GM12878 (cell line): ENCODE measurements around the gene HAAO. TPM values are rescaled to one million over a fixed set of nuclear protein-coding genes. Genes with fewer than 3 reads are reported as not detected.

Source experiments
- ATAC-seq: fragments of 200-7000 bp; cut with Tn5 transposase; 3 replicates; pipeline ENCODE4 v1.9.1; 2020; ENCODE audit warnings: mild to moderate bottlenecking, moderate library complexity
- BruUV-seq: library from RNA; stranded (reverse); fragments of 400-500 nt; replicated peaks from 2 replicates; lab custom pipeline; 2021; lab: Mats Ljungman, UMichigan
- CTCF ChIA-PET: fragments of 300-600 bp; sonication (Branson Sonifier 250); formaldehyde crosslinking; extraction: SDS; loops from one replicate; lab custom pipeline; 2021; ENCODE audit warnings: inconsistent platforms; lab: Yijun Ruan, JAX
- POLR2A ChIA-PET: fragments of 350-600 bp; formaldehyde crosslinking; extraction: SDS; loops from one replicate; lab custom pipeline; 2021; ENCODE audit warnings: inconsistent platforms; lab: Charles Lee
- RAD21 ChIA-PET: fragments of 300-600 bp; sonication (Branson Sonifier 250); formaldehyde crosslinking; loops from one replicate; lab custom pipeline; 2023; ENCODE audit warnings: antibody characterized with exemption; ENCODE audit not compliant: unreplicated experiment; lab: Charles Lee
- SMC1A ChIA-PET: fragments of 300-600 bp; sonication (Branson Sonifier 250); formaldehyde crosslinking; loops from one replicate; lab custom pipeline; 2023; ENCODE audit not compliant: unreplicated experiment, uncharacterized antibody; lab: Charles Lee
- DNase-seq: peaks from one replicate; pipeline ENCODE4 v3.0.0-alpha.2; 2011; ENCODE audit warnings: low read depth, low spot score
- FAIRE-seq: peaks from 3 replicates; lab custom pipeline; 2011; peaks lifted over from hg19 to GRCh38; lab: Jason Lieb, UNC
- H2AFZ ChIP-seq: 2 replicates; pipeline ENCODE4 v1.6.0; 2011; ENCODE audit warnings: low read depth, low read length, control low read depth; ENCODE audit not compliant: control insufficient read depth
- H3K27ac ChIP-seq: 2 replicates; pipeline ENCODE4 v1.5.1; 2011; ENCODE audit warnings: control low read depth; ENCODE audit not compliant: control insufficient read depth, insufficient read depth
- H3K27me3 ChIP-seq, 2 experiments: replicated peaks in 1 of 2; 2 replicates each; pipeline versions ENCODE4 v1.6.0 to v1.6.1; 2011; ENCODE audit warnings: low read length in 1 of 2; ENCODE audit not compliant: control insufficient read depth in 2 of 2, insufficient read depth in 2 of 2
- H3K36me3 ChIP-seq, 2 experiments: 2 replicates each; pipeline ENCODE4 v1.5.1; 2011; ENCODE audit warnings: low read length in 1 of 2; ENCODE audit not compliant: control insufficient read depth in 2 of 2, insufficient read depth in 2 of 2
- H3K4me1 ChIP-seq: 2 replicates; pipeline ENCODE4 v1.6.1; 2011; ENCODE audit warnings: mild to moderate bottlenecking, low read length, moderate library complexity, mixed read lengths; ENCODE audit not compliant: control insufficient read depth, insufficient read depth
- H3K4me2 ChIP-seq: 2 replicates; pipeline ENCODE4 v1.6.0; 2011; ENCODE audit warnings: control low read depth; ENCODE audit not compliant: control insufficient read depth, insufficient read depth
- H3K4me3 ChIP-seq: fragments of 200-600 bp; sonication (generic); 2 replicates; pipeline ENCODE4 v1.5.1; 2016
- H3K79me2 ChIP-seq: 2 replicates; pipeline ENCODE4 v1.6.0; 2011; ENCODE audit warnings: low read length; ENCODE audit not compliant: control insufficient read depth, insufficient read depth
- H3K9ac ChIP-seq: 2 replicates; pipeline ENCODE4 v1.8.0; 2011; ENCODE audit warnings: low read length, control low read depth, mixed read lengths; ENCODE audit not compliant: control insufficient read depth, insufficient read depth
- H3K9me3 ChIP-seq: replicated peaks from 3 replicates; pipeline ENCODE4 v1.5.1; 2011; ENCODE audit warnings: mild to moderate bottlenecking, low read length; ENCODE audit not compliant: control insufficient read depth, insufficient read depth
- H4K20me1 ChIP-seq: 2 replicates; pipeline ENCODE4 v1.6.0; 2011; ENCODE audit not compliant: control insufficient read depth, insufficient read depth
- E2F8 ChIP-seq: fragments of 450-650 bp; IDR thresholded peaks from 2 replicates; pipeline ENCODE4 v1.6.1; 2018; ENCODE audit warnings: mild to moderate bottlenecking, low read depth, moderate library complexity; ENCODE audit not compliant: partially characterized antibody
- LARP7 ChIP-seq: fragments of 450-650 bp; IDR thresholded peaks from 2 replicates; pipeline ENCODE4 v1.6.1; 2017; ENCODE audit warnings: mild to moderate bottlenecking
- RELA ChIP-seq: fragments of 450-650 bp; IDR thresholded peaks from 2 replicates; pipeline ENCODE4 v1.8.0; 2014; ENCODE audit warnings: borderline replicate concordance; ENCODE audit not compliant: partially characterized antibody
- SREBF2 ChIP-seq: IDR thresholded peaks from 2 replicates; pipeline ENCODE4 v1.6.1; 2012; ENCODE audit warnings: mild to moderate bottlenecking, low read length
- STAT3 ChIP-seq: IDR thresholded peaks from 2 replicates; pipeline ENCODE4 v1.6.1; 2011; ENCODE audit warnings: low read depth, low read length, improper control_type of control experiment
- TCF12 ChIP-seq: IDR thresholded peaks from 2 replicates; pipeline ENCODE4 v1.6.1; 2011; ENCODE audit warnings: low read depth, mild to moderate bottlenecking, low read length
- WRNIP1 ChIP-seq: IDR thresholded peaks from 2 replicates; pipeline ENCODE4 v1.6.1; 2011; ENCODE audit warnings: low read depth, low read length, improper control_type of control experiment, borderline replicate concordance
- ZBTB40 ChIP-seq: fragments of 450-650 bp; IDR thresholded peaks from 2 replicates; pipeline ENCODE4 v1.6.1; 2016; ENCODE audit warnings: mild to moderate bottlenecking, moderate library complexity, borderline replicate concordance
- ZNF592 ChIP-seq: fragments of 450-650 bp; IDR thresholded peaks from 2 replicates; pipeline ENCODE4 v1.6.1; 2017; ENCODE audit warnings: mild to moderate bottlenecking, moderate library complexity
- WGBS: methylation state at CpG from one replicate; pipeline ENCODE4 v1.1.6; 2016; ENCODE audit warnings: low lambda C conversion rate; ENCODE audit not compliant: insufficient replicate concordance, insufficient coverage; ENCODE audit errors: missing lambda C conversion rate; 5-methylcytosine and 5-hydroxymethylcytosine counted together
- in situ Hi-C: fragments of 300-500 bp; cut with MboI; formaldehyde crosslinking; loops from 9 replicates; pipeline ENCODE4 v1.14.3; 2018; ENCODE audit warnings: mixed read lengths
- intact Hi-C: fragments of 100-400 bp; cut with micrococcal nuclease; formaldehyde crosslinking; loops from one replicate; pipeline ENCODE4 v1.14.2; 2022; ENCODE audit not compliant: unreplicated experiment
- polyA plus RNA-seq, 11 experiments: library from polyadenylated mRNA; depleted of rRNA in 4 of 11; unstranded in 6 of 11; stranded (reverse) in 5 of 11; fragments of >200 nt; fragmentation: Nextera tagmentation in 4 of 11; fragmentation: Illumina TruSeq in 1 of 11; extraction: Ambion mirVana in 4 of 11; extraction: Trizol in 1 of 11; gene quantifications; 1 replicate in 1 of 11; 2 replicates in 10 of 11; pipeline versions ENCODE4 v1.2.1 to v1.2.3, GENCODE V29; 2011 to 2016; ENCODE audit warnings: inconsistent platforms in 2 of 11, missing spikeins in 2 of 11, low read depth in 1 of 11
- total RNA-seq, 4 experiments: library from RNA; depleted of rRNA in 3 of 4; stranded (reverse); fragments of >200 nt in 3 of 4; fragmentation: Illumina TruSeq in 1 of 4; extraction: Trizol in 1 of 4; gene quantifications; 2 replicates each; pipeline versions ENCODE4 v1.2.1 to v1.2.3, GENCODE V29; 2013 to 2021

The HAAO gene
- total and polyA plus RNA-seq, 10 of the 15 experiments (the other 5 are each of a cell fraction or from before 2014, with no cell fraction given), result 4.3 to 58.7 (median 26.8) TPM

GRCh38 chr2:42744545-42745082 is 47.8 kb downstream of the HAAO start:
- Histone ChIP-seq H3K79me2 (no peaks in the 10 kb centered on the region), H3K27me3 (no peaks in the 10 kb centered on the region), H3K4me3 (no peak overlapping the region), H3K9ac (no peak overlapping the region), H2AFZ (no peak overlapping the region), H3K4me1 (no peaks in the 10 kb centered on the region), H3K36me3 (peaks cover 0 to 4% of the 10 kb centered on the region in 2 experiments; a peak in 1 of 4 replicates), H3K4me2 (no peak overlapping the region), H3K27ac (no peak overlapping the region), H4K20me1 (no peaks in the 10 kb centered on the region), H3K9me3 (no peaks in the 10 kb centered on the region; the same call in 2 of the 3 replicates)
- WGBS, result 94% methylated on average over 3 of the region's 3 CpGs
- ATAC-seq (no peak), FAIRE-seq (no peak), DNase-seq (no peak)
- no TSS peak for BruUV-seq
- intact Hi-C loops, result no loop called here
- in situ Hi-C loops, result no loop called here
- CTCF ChIA-PET, result interaction anchor here (0.6 to 2.1 kb wide), 3 partner anchors 31 to 178 kb away, joined by 3 to 7 read pairs (median 3); no protein-coding TSS in a partner anchor
- SMC1A ChIA-PET, result interaction anchor here (0.9 to 1.4 kb wide), 2 partner anchors 8 to 10 kb away, joined by 3 read pairs; no protein-coding TSS in a partner anchor
- RAD21 ChIA-PET, result interaction anchor here (0.6 kb wide), 1 partner anchor 9 kb away, joined by 3 read pairs; no protein-coding TSS in a partner anchor
- POLR2A ChIA-PET, result interaction anchor here (0.8 to 1.0 kb wide), 2 partner anchors 10 to 23 kb away, joined by 3 read pairs; no protein-coding TSS in a partner anchor
- no peak for TF ChIP-seq LARP7
- no peak for TF ChIP-seq TCF12
- no peak for TF ChIP-seq SREBF2
- no peak for TF ChIP-seq WRNIP1
- no peak for TF ChIP-seq ZBTB40
- no peak for TF ChIP-seq STAT3
- no peak for TF ChIP-seq RELA
- no peak for TF ChIP-seq ZNF592
- TF ChIP-seq E2F8, result no peak
